Stimulated activated CD4-positive, alpha-beta T cell treated with anti-CD3 and anti-CD28 coated beads, Interleukin-2, amount 100 ng/mL, for 24 hours (primary cell): ENCODE data around the gene NOTCH3.
A peak's percentile ranks its signal among the peaks of the same experiment; 100 is the strongest.

Experiments used
- DNase-seq, 2 donors: peaks; one replicate each; pipeline ENCODE4 v3.0.0-alpha.2; 2020

Gene NOTCH3

DNA sequence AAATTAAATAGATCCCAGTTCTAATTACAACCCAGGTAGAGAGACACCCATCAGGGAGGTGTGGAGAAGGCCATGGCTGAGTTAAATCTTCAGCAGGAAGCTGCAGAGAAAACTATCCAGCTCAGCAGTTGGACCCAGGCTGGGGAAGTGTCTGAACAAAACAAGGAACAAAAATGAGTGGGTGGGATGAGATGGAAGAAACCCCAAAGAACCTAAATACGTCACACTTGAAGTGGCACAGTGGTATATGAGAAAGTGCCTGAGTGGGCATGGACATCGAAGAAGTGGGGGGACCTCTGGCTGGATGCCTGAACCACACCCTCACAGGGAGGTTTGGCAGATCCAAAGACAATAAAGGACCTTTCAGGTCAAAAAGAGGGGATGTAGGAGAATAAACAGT, 35.0 kb upstream of the NOTCH3 start:
- no peak for DNase-seq

DNA sequence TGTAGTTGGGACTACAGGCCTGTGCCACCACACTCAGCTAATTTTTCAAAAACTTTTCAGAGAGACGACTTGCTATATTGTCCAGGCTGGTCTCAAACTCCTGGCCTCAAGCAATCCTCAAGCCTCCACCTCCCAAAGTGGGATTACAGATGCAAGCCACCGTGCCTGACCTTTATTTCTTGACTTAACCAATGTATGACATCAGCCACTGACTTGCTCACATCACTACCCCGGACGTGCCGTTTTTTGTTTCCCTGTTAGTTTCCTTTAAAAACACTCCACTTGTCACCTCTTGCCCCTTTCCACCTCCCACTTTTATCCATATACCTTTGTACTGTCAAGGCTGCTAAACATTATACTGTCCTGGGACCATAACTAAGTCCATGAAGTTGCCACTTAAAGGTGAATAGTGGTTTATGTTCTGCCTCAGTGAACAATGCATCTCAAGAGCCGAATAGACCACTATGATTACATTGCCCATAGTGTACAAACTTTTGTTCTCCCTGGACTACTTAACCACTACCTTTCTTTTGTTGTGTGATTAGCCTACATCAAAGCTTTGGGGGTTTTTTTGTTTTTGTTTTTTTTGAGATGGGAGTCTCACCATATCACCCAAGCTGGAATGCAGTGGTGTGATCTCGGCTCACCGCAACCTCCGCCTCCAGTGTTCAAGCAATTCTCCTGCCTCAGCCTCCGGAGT, 33.8 kb upstream of the NOTCH3 start:
- no peak for DNase-seq

DNA sequence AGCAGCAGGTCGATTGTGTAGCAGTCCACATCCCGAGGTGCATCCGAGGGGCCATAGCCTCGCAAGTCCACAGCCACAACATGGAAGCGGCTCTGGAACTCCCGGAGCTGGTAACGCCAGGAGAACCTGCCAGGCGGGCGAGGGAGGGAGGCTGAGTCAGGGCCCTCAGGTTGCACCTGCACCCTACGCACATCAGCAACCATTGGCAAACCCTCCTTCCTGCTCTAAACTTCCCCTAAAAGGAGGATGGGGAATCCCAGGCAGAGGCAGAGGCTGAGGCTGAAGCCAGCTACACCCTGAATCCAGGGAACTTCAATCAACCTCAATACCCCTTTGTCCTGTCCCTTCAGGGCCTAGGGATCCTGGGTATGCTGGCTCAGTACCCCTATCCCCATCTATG, 30.5 kb upstream of the NOTCH3 start:
- DNase-seq = no peak

DNA sequence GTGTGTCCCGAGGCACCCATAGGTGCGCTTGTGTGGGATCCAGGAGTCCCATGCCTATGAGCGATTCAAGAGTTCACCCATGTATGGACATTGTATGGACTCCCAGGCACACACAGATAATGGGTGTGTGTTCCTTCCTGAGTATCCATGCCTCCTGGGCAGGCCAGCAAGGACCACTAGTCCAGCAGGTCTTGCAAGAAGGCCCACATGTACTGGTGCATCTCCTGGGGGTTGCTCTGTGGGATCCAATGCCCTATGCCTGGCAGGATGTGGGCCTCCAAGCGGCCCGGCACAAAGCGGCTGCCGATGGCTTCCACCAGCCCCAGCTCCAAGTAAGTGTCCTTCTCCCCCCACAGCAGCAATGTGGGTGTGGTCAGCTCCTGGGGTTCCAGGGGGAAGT, 26.5 kb upstream of the NOTCH3 start:
- no peak for DNase-seq

DNA sequence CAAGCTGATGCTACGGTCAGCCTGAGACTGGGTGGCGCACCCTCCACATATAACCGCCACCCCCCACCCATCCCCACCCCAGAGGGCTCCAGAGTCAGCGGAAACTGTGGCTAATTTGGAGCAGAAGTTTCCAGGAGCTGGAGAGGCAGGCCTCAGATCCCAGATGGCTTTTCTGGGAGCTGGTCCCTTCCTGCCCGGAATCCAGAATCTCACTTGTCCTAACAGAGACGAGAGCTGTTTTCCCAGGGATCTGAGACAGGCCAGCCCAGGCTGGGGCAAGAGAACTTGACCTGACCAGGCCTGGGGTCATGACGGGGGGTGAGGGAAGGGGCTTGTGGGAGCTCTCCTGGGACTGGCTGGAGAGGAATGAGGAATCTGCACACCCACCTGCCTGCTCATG, 25.0 kb upstream of the NOTCH3 start:
- DNase-seq = no peak

DNA sequence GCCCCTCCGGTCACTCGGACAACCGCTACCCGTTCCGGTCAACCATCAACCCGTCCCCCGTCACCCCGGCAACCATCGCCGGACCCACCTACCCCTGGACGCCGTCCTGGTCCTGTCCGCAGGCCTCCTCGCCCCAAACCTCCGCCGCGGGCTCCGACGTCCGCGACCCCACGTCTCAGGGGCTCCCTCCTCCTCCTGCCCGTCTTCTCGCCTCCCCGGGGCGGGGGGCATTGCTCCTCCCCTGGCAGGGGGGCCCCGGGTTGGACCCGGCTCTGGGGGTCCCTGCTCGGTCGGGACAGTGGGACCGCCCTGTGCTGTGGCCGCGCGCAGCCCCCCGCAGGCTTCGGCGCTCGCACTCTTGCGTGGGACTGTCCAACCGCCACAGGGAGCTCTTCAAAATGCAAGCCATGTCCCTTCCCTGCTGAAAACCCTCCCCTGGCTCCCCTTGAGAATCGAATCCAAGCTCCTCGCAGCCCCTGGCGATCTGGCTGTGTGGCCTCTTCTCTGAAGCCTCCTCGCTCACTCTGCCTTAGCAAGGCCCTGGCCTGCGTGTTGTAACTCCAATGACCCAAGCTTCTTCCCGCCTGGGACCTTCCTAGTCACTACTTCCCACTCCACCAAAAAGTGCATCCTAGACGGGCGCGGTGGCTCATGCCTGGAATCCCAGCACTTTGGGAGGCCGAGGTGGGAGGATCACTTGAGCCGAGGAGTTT, 23.0 kb upstream of the NOTCH3 start:
- DNase-seq = no peak

DNA sequence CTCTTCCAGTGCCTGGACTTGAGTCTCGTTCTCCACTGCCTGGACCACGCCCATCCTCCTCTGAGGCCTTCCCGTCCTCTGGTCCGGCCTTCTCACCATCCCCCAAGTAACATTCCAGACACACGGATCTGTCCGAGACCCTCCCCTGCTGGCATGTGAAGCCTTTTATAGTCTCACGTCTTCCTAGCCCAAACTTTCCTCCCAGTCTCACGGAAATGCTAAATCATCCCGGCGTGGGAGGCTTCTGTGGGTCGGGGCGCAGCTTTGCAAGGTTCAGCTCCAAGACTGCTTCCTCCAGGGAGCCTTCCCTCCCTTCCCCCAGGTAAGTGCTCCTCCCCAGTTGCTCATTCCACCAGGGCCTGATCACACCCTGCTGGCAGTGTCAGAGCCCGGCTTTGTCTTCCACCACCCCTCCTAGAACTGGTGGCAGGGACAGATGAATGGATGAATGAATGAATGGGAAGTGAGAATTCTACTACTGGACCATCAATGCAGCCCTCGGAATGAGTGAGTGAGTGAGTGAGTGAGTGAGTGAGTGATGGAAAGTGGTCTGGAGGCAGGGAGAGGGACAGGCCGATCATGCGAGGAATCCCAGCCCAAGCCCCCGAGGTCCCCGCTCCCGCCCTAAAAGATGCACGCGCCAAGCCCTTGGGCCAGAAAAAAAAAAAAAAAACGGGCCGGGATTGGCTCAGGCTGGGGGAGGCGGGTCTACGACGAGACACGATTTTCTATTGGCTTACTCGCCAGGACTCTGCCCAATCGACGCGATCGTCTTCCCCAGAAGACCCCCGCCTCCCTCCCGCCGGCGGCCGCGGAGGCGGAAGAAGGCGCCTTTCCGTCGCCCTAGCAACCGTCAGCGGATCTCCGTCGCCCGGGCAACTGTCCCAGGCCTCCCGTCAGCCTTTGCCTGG, 22.2 kb upstream of the NOTCH3 start:
- peak; percentile 78 to 82 for DNase-seq

DNA sequence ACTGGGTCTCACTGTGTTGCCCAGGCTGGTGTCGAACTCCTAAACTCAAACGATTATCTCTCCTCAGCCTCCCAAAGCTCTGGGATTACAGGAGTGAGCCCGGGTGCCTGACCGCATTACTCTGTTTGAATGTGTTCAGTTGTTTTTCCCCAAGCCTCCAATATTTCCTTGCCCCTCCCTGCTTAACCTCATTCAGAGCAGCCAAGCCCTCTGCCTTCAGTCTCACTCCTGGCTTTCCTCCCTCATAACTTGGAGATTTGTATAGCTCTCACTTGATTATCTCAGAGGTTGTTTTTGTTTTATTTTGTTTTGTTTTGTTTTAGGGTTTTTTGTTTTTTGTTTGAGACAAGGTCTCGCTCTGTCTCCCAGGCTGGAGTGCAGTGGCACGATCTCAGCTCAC, 20.0 kb upstream of the NOTCH3 start:
- no peak for DNase-seq

DNA sequence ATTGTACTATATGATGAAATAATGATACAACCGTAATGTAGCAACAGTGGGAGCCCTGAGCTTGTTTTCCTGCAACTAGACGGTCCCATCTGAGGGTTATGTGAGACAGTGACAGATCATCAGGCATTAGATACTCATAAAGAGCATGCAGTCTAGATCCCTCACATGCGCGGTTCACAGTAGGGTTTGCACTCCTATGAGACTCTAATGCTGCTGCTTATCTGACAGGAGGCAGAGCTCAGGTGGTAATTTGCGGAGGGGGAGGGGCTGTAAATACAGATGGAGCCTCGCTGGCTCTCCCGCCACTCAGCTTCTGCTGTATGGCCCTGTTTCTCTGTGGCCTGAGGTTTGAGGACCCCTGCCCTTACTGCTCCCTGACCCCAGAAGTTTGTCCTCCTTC, 17.7 kb upstream of the NOTCH3 start:
- DNase-seq = no peak

DNA sequence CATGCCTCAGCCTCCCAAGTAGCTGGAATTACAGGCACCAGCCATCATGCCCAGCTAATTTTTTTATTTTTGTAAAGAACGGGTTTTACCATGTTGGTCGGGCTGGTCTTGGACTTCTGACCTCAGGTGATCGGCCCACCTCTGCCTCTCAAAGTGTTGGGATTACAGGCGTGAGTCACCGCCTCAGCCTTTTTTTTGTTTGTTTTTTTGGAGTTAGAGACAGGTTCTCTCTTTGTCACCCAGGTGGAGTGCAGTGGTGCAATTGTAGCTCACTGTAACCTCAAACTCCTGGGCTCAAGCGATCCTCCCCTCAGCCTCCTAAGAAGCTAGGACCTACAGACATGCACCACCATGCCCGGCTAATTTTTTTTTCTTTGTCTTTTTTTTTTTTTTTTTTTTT, 15.6 kb upstream of the NOTCH3 start:
- no peak for DNase-seq

DNA sequence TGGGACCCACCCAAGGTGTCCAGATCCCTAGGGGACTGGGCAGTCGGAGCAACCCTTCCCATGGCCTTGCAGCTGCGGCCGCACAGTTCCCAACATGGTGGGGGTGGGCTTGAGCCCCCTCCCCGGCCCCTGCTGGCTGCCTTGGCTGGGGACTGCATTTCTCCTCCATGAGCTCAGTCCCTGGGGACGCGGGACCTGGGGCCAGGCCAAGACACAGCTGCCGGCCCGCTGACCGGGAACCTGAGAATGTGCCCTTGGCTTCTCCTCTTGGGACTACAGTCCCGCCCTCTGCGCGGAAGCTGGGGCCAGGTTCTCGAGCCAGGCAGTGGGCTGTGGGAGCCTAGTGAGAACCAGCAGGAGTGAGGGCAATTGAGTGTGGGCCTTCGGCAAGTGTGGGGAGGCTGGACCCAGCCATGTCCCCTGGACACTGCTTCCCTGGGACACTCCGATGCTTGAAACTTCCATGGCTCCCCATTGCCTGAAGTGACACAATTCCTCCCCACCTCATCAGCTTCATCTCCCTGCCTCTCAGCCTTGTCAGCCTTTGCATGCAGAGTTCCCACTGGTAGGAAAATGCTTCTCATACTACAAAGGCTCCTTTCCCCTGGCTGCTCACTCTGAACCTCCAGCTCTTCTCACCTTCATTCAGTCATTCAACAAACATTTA, 13.1 kb upstream of the NOTCH3 start:
- no peak for DNase-seq

DNA sequence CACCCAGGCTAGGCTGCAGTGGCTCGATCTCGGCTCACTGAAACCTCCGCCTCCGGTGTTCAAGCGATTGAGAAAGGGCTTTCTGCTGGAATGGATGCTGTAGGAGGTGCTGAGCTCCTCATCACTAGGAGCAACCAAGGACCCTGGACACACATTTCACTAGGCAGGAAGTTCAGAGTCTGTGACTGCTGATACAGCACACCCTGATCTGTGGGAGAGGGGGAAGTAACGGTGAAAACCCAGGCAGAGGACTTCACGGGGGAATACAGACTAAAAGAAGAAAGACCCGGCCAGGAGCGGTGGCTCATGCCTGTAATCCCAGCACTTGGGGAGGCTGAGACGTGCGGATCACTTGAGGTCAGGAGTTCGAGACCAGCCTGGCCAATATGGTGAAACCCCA, 11.9 kb upstream of the NOTCH3 start:
- no peak for DNase-seq

DNA sequence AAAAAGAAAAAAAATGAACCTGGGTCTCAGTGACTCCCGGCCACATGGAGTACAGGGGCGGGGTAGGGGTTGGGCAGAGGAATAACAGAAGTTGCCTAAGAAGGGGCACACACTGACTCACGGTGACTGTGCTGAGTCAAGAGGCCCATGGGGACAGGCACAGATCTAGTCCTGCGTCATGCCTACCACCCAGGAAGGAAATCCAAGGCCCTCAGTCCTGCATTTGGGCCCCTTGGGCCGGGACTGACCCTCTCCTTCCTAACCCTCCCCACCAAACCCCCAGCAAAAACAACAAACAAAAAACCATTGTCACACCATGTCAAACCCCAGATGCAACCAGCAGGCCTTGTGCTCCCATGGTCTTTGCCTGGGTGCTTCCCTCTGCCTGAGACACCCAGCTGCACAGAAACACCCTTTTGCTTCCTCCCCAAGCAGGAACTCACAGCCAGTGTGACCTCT, 9.6 kb upstream of the NOTCH3 start:
- no peak for DNase-seq

DNA sequence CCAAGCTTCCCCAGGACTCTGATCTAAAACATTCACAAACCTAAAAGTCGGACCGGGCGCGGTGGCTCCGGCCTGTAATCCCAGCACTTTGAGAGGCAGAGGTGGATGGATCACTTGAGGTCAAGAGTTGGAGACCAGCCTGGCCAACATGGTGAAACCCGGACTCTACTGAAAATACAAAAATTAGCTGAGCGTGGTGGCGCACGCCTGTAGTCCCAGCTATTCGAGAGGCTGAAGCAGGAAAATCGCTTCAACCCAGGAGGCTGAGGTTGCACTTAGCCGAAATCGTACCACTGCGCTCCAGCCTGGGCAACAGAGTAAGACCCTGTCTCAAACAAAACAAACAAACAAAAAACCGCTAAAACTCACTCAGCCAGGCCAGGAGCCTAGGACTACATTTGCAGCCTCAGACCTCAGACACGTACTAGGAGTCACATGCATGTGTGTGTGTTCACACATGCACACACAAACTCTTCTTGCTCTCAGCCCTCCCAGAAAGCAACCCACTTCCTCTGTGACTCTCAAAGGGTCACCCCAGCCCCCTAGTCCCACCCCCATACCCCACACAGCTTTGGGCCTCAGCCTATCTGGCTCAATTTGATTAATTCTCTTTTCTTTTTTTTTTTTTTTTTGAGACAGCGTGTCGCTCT, 704 bp upstream of the NOTCH3 start:
- no peak for DNase-seq

DNA sequence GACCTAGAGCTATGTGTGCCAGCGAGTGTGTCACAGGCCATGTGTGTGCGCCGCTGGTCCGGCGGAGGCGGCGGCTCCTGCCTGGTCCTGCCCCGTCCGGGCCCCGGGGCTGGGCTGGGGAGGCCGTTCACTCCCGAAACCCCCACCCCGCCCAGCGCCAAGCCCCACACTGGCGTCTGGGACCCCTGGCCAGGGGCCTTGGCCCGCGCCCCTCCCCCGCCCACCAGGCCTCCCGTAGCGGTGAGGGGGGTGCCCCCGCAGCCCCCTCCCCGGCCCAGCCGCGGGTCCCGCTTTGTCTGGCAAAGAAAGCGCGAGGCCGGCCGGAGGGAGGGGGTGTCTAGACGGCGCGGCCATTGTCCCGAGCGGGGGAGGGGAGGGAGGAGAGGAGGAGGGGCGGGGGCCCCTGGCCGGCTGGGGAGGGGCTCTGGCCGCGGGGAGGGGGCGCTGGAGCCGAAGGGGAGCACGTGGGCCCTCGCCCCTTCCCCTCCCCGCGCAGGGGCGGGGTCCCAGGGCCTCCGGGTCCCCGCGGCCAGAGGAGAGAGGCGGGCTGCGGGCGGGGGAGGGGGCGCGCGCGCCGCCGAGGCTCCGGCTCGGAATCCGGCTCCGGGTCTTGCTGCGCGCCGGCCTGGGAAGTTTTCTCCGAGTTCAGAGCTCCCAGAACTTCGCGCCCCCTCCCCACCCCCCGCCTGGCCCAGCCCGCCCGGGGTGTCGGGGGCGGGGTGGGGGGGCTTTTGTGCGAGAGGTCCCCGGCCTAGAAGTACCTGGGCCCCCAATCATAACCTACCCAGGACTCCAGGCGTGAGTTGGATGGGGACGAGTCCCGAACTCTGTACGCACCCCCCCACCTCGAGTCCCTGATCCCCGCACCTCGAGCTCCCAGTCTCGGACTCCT, 888 bp downstream of the NOTCH3 start:
- no peak for DNase-seq

DNA sequence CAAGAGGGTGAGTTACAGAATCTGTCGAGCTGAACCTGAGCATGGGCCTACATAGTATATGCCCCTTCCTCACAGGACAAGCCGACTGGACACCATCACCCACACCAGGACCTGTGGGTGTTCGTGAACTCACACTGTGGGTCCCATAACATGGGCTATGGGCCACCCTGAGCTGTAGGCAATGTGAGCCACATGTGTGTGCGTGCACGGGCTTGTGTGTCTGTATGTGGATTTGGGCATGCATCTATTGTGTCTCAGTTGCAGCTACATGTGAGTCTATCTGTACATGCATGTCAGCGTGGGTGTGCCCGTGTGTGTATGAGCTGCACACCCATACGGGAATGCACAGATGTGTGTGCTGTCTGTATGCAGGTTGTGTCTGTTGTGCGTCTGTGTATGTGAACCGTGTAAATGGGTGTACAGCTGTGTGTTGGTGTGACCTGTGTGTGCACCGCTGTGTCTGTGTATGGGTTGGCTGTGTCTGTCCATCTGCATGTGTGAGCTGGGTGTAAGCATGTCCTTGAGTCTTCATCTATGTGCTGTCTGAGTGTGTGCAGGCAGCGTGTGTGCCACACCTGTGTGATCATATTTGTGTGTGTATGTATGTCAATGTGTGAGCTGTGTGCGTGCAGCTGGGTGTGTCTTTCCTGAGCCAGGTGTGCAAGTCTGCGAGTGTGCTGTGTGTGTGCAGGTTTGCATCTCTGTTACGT, 1.7 kb downstream of the NOTCH3 start:
- no peak for DNase-seq

DNA sequence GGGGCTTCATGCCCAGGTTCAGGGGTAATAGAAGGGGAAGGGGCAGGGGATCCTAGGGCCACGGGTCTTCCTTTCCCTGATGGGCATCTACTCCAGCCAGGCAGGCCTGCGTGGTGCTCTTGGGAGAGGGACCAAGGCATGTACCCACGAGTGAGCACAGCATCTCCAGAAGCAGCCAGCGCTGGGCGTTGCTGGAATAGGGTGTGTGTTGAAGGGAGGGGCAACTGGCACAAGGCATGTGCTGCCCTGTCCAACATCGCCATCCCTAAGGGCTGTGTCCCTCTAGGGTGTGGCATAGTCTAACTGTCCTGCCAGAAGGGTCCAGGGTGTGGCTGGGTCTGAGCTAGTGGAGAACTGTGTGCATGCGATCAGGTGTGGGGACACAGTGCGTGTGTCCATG, 2.9 kb downstream of the NOTCH3 start:
- DNase-seq = no peak

DNA sequence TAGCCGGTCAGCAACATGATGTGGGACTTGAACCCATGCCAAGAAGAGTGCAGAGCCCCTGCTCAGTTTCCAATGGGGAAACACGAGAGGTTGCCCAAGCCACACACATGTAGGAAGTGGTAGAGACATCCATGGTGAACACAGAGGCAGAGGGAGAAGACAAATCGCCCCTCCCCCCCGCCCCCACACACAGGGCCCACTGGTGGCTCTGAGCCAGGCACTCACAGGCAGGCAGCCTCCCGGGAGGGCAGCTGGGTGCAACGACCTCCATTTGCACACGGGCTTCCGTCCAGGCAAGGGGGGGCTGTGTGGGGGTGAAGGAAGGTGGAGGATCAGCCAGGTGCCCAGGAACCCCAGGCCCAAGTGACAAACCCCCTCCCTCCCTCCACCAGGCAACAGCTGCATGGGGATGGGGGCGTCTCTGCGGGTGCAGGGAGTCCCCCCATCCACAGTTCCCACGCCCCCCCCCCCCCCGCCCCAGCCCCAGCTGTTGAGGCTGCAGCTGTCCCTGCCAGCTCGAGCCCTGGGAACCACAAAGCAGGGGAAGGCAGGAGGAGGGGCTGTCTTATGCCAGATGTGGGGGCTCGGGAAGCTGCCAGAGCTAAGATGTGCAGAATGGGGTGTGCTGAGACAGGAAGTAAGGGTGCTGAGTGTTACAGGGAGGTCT, 3.4 kb downstream of the NOTCH3 start:
- no peak for DNase-seq

DNA sequence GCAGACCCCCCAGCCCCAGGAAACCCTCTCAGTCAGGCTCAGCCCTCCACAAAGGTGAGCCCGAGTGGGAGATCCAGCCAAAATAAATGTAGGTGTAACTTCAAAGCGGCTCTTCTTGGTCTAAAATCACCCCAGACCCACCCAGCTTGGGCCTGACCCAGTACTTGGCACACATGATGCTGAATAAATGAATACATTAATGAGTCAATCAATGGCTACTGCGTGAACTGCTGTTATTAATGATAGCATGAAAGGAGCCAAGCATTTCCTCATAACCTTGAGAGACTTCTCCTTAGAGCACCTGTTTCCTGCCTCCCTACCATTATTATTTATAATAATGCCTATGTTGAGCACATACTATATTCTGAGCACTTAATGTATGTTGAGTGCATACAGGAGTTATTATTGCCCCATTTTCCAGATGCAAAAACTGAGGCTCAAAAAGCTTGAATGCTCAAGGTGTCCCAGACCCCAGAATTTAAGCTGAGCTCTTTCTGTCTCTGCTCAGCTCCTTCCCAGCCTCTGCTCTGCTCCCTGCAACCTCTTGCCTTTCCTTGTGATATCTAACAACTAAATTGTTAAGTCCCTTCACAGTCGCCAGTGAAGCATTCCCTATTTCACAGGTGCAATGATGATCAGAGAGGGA, 4.3 kb downstream of the NOTCH3 start:
- no peak for DNase-seq
